GM19452 (cell line): ENCODE data around the gene KIF9.
"Not testable (repeated sequence)": the region's sequence is repeated elsewhere in the genome, so short reads cannot be mapped to it uniquely, and the experiment has no call there.

ENCODE experiments used
- ATAC-seq: cut with Tn5 transposase; IDR thresholded peaks from one replicate; pipeline ENCODE4 v1.9.1; 2021; ENCODE audit not compliant: unreplicated experiment

The KIF9 gene

DNA sequence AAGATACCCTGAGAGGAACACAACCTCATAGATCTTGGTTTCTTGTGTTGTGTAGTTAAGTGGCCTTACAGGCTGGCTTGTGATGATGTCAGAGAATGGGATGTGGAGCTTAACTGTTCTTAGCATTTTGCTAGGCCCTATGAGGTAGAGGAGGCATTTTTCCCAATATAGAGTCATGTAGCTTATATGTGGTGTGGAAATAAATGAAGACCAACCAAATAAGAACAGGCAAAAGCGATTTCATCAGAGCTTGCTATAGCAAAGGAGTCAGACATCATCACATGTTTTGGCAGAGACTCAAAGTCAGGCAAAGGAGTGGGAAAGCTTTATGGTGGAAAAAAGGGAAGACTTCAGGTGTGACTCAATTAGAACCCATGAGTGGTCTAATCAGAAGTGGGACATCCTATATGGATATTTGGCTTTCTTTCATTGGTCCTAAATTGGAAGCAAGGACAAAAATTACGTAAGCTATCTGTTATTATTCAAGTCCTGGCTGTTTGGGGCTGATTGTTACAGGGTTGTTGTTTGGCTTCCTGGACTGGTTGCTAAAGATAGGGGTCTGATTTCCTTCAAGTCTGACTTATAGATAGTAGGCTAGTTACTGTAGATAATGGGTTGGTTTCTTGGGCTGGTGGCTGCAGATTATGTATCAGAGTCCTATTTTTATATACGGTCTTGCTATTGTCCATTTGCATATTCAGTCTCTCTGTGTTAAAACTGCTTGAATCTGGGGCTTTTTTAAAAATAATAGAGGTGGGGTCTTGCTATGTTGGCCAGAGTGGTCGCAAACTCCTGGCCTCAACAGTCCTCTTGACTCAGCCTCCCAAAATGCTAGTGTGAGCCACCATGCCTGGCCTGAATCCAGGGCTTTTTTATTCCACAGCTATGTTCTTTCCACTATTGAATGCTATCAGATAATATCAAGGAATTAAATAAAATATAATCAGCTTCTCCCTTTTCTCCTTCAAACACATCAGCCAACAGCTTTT is 88.4 kb downstream of the KIF9 start:
- no peak for ATAC-seq

DNA sequence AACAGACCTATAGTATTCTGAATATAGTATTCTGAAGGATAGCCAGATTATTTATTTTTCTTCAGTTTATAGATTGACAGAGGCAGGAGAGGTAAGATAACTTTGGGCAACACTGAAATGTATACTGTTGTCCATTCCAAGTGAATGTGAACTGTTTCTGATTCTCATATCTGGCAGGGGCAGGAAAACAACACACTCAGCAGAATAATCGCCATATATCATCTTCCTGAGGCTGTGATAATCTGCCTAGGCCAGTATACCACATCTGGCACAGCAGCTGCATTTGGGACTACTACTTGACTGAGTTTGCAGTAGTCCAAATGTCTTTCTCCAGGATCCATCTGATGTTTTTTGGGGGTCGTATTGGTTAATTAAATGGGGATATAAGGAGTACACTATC is 96.3 kb downstream of the KIF9 start:
- ATAC-seq, result no peak

DNA sequence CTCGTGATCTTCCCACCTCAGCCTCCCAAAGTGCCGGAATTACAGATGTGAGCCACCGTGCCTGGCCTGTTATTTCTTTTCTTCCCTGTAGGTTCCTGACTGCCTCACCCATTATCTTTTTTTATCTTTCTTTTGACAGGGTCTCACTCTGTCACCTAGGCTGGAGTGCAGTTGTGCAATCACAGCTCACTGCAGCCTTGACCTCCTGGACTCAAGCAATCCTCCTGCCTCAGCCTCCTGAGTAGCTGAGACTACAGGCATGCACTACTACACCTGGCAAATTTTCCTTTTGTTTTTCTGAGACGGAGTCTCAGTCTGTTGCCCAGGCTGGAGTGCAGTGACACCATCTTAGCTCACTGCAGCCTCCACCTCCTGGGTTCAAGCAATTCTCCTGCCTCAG is 100.9 kb downstream of the KIF9 start:
- ATAC-seq, result not testable (repeated sequence)

DNA sequence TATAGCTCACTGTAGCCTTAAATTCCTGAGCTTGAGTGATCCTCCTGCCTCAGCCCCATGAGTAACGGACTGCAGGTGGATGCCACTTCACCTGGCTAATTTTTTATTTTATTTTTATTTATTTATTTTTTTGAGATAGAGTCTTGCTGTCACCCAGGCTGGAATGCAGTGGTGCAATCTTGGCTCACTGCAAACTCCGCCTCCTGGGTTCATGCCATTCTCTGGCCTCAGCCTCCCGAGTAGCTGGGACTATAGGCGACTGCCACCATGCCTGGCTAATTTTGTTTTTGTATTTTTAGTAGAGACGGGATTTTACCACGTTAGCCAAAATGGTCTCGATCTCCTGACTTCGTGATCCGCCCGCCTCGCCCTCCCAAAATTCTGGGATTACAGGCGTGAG is 102.6 kb downstream of the KIF9 start:
- ATAC-seq, result not testable (repeated sequence)
